HEK293 (cell line): ENCODE data around the gene CDC42BPA.

Experiments used
- SCRT2 ChIP-seq: fragments of 450-650 bp; formaldehyde crosslinking; IDR thresholded peaks from 2 replicates; pipeline ENCODE4 v1.5.1; 2016; ENCODE audit warnings: missing biosample characterization, missing genetic modification characterization
- YY1 ChIP-seq: fragments of 450-650 bp; formaldehyde crosslinking; IDR thresholded peaks from 2 replicates; pipeline ENCODE4 v1.5.1; 2018; ENCODE audit warnings: missing biosample characterization, missing genetic modification characterization
- ZFHX2 ChIP-seq: fragments of 450-650 bp; formaldehyde crosslinking; conservative IDR thresholded peaks from 2 replicates; pipeline ENCODE4 v1.5.1; 2016; ENCODE audit warnings: missing biosample characterization, missing genetic modification characterization
- ZNF248 ChIP-seq: fragments of 450-650 bp; formaldehyde crosslinking; IDR thresholded peaks from 2 replicates; pipeline ENCODE4 v1.5.1; 2017; ENCODE audit warnings: missing biosample characterization, missing genetic modification characterization
- ZNF311 ChIP-seq: fragments of 450-650 bp; formaldehyde crosslinking; IDR thresholded peaks from 2 replicates; pipeline ENCODE4 v1.5.1; 2017; ENCODE audit warnings: missing biosample characterization, missing genetic modification characterization, borderline replicate concordance
- ZNF514 ChIP-seq: fragments of 450-650 bp; formaldehyde crosslinking; IDR thresholded peaks from 2 replicates; pipeline ENCODE4 v1.5.1; 2016; ENCODE audit warnings: missing biosample characterization, missing genetic modification characterization
- ZNF629 ChIP-seq: fragments of 450-650 bp; formaldehyde crosslinking; IDR thresholded peaks from 2 replicates; pipeline ENCODE4 v1.5.1; 2017; ENCODE audit warnings: missing biosample characterization, missing genetic modification characterization
- ZSCAN4 ChIP-seq: fragments of 450-650 bp; formaldehyde crosslinking; IDR thresholded peaks from 2 replicates; pipeline ENCODE4 v1.5.1; 2017; ENCODE audit warnings: missing biosample characterization, missing genetic modification characterization
- TF ChIP-seq, protein P1 (sequence below): fragments of 450-650 bp; formaldehyde crosslinking; IDR thresholded peaks from 2 replicates; pipeline ENCODE4 v1.5.1; 2016; ENCODE audit warnings: missing biosample characterization, missing genetic modification characterization

DNA sequence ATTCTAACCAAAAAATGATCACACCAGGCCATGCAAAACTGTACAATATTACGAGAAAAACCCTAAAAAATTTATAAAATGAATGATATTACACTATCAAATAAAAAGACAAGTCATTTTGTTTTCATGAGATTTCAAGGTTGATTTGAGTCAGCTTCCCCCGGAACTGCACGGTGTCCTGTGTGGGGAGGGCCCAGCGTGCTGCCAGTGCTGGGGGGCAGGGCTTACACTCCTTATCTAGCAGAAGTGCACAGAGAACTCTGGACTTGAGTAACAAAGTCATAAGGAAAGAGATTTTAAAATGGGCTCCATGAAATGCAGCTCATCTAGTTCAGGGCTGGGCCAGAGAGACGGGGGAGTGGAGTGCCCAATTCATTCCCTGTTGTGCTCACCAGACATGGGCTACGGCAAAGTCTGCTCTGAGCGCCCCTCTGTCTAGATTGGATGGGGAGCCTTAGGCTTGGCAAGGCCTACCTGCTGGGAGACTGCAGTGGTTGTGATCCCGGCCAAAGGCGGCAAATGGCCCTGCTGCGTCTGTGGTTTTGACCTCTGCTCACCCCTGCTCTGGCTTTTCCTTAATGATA lies 328.1 kb downstream of the CDC42BPA start:
- TF ChIP-seq, protein P1, sequence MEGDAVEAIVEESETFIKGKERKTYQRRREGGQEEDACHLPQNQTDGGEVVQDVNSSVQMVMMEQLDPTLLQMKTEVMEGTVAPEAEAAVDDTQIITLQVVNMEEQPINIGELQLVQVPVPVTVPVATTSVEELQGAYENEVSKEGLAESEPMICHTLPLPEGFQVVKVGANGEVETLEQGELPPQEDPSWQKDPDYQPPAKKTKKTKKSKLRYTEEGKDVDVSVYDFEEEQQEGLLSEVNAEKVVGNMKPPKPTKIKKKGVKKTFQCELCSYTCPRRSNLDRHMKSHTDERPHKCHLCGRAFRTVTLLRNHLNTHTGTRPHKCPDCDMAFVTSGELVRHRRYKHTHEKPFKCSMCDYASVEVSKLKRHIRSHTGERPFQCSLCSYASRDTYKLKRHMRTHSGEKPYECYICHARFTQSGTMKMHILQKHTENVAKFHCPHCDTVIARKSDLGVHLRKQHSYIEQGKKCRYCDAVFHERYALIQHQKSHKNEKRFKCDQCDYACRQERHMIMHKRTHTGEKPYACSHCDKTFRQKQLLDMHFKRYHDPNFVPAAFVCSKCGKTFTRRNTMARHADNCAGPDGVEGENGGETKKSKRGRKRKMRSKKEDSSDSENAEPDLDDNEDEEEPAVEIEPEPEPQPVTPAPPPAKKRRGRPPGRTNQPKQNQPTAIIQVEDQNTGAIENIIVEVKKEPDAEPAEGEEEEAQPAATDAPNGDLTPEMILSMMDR (tag by site-specific recombination) = no peak
- TF ChIP-seq ZSCAN4 (tag by site-specific recombination) = no peak
- TF ChIP-seq ZNF629 (tag by site-specific recombination) = no peak
- no peak for TF ChIP-seq SCRT2 (tag by site-specific recombination)
- no peak for TF ChIP-seq ZFHX2 (tag by site-specific recombination)
- TF ChIP-seq ZNF514 (tag by site-specific recombination) = no peak
- TF ChIP-seq YY1 = no peak
- TF ChIP-seq ZNF311 = no peak
- no peak for TF ChIP-seq ZNF248
